Smooth muscle cell (in vitro differentiated cells): ENCODE measurements around the gene POLR1F. TPM values are rescaled to one million over a fixed set of nuclear protein-coding genes. Genes with fewer than 3 reads are reported as not detected.
A peak's percentile ranks its signal among the peaks of the same experiment; 100 is the strongest.

Experiments
- DNase-seq: peaks from one replicate; lab custom pipeline; 2025; ENCODE audit not compliant: unreplicated experiment; lab: John Stamatoyannopoulos, UW
- H2AFZ ChIP-seq: fragments of 200-600 bp; sonication (generic); 2 replicates; pipeline ENCODE4 v1.6.0; 2016; ENCODE audit warnings: antibody characterized with exemption, low read depth, mild to moderate bottlenecking
- H3F3A ChIP-seq: fragments of 200-600 bp; sonication (generic); 2 replicates; pipeline ENCODE4 v1.6.0; 2017; ENCODE audit warnings: antibody characterized with exemption, low read depth
- H3K27ac ChIP-seq: fragments of 200-600 bp; sonication (generic); 2 replicates; pipeline ENCODE4 v1.5.1; 2016; ENCODE audit warnings: low read depth, mild to moderate bottlenecking
- H3K27me3 ChIP-seq: fragments of 200-600 bp; sonication (generic); 2 replicates; pipeline ENCODE4 v1.6.1; 2016; ENCODE audit warnings: low read depth, mild to moderate bottlenecking
- H3K36me3 ChIP-seq: fragments of 200-600 bp; sonication (generic); 2 replicates; pipeline ENCODE4 v1.5.1; 2016; ENCODE audit warnings: low read depth
- H3K4me1 ChIP-seq: fragments of 200-600 bp; sonication (generic); 2 replicates; pipeline ENCODE4 v1.5.1; 2016; ENCODE audit warnings: low read depth
- H3K4me2 ChIP-seq: fragments of 200-600 bp; sonication (generic); 2 replicates; pipeline ENCODE4 v1.6.0; 2016; ENCODE audit warnings: mild to moderate bottlenecking
- H3K4me3 ChIP-seq: fragments of 200-600 bp; sonication (generic); 2 replicates; pipeline ENCODE4 v1.5.1; 2016; ENCODE audit warnings: mild to moderate bottlenecking
- H3K79me2 ChIP-seq: fragments of 200-600 bp; sonication (generic); 2 replicates; pipeline ENCODE4 v1.6.0; 2016; ENCODE audit warnings: low read depth, mild to moderate bottlenecking
- H3K9ac ChIP-seq: fragments of 200-600 bp; sonication (generic); 2 replicates; pipeline ENCODE4 v1.6.0; 2016; ENCODE audit warnings: low read depth
- H3K9me3 ChIP-seq: fragments of 200-600 bp; sonication (generic); replicated peaks from 2 replicates; pipeline ENCODE4 v1.5.1; 2016; ENCODE audit warnings: low read depth
- H4K20me1 ChIP-seq: fragments of 200-600 bp; sonication (generic); 2 replicates; pipeline ENCODE4 v1.6.0; 2016; ENCODE audit warnings: low read depth
- WGBS: methylation state at CpG from one replicate; pipeline ENCODE4 v1.1.7; 2016; ENCODE audit warnings: low lambda C conversion rate; 5-methylcytosine and 5-hydroxymethylcytosine counted together
- polyA plus RNA-seq: library from polyadenylated mRNA; unstranded; fragments of >200 nt; fragmentation: Nextera tagmentation; extraction: Ambion mirVana; gene quantifications from 2 replicates; pipeline ENCODE4 v1.2.1, GENCODE V29; 2016
- total RNA-seq: library from RNA; depleted of rRNA; stranded (reverse); fragments of >200 nt; gene quantifications from 2 replicates; pipeline ENCODE4 v1.2.3, GENCODE V29; 2014
- TF ChIP-seq, protein P1 (sequence below): fragments of 200-600 bp; sonication (generic); IDR thresholded peaks from 2 replicates; pipeline ENCODE4 v1.5.1; 2017; ENCODE audit warnings: borderline replicate concordance, mild to moderate bottlenecking, antibody characterized with exemption; ENCODE audit not compliant: insufficient read depth, poor library complexity, severe bottlenecking

The POLR1F gene
- total and polyA plus RNA-seq, 2 experiments from 2014 or later = 17.0 to 18.0 TPM

GRCh38 chr7:19749658-19750057, 40.8 kb upstream of the POLR1F start:
- H3K27ac ChIP-seq = no peak overlapping the region
- 18% methylated on average over 4 of the region's 4 CpGs for WGBS
- H3K9ac ChIP-seq = no peak overlapping the region
- H3K4me3 ChIP-seq = no peak overlapping the region
- TF ChIP-seq, protein P1, sequence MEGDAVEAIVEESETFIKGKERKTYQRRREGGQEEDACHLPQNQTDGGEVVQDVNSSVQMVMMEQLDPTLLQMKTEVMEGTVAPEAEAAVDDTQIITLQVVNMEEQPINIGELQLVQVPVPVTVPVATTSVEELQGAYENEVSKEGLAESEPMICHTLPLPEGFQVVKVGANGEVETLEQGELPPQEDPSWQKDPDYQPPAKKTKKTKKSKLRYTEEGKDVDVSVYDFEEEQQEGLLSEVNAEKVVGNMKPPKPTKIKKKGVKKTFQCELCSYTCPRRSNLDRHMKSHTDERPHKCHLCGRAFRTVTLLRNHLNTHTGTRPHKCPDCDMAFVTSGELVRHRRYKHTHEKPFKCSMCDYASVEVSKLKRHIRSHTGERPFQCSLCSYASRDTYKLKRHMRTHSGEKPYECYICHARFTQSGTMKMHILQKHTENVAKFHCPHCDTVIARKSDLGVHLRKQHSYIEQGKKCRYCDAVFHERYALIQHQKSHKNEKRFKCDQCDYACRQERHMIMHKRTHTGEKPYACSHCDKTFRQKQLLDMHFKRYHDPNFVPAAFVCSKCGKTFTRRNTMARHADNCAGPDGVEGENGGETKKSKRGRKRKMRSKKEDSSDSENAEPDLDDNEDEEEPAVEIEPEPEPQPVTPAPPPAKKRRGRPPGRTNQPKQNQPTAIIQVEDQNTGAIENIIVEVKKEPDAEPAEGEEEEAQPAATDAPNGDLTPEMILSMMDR = no peak
- no peak for DNase-seq
- H4K20me1 ChIP-seq = no peaks in the 10 kb centered on the region
- H3F3A ChIP-seq = no peaks in the 10 kb centered on the region
- H3K27me3 ChIP-seq = no peaks in the 10 kb centered on the region
- no peaks in the 10 kb centered on the region for H3K4me1 ChIP-seq
- H3K9me3 ChIP-seq = no peaks in the 10 kb centered on the region
- no peaks in the 10 kb centered on the region for H3K36me3 ChIP-seq
- no peaks in the 10 kb centered on the region for H3K79me2 ChIP-seq
- H2AFZ ChIP-seq = no peak overlapping the region
- no peak overlapping the region for H3K4me2 ChIP-seq

GRCh38 chr7:19747740-19748339, 39.0 kb upstream of the POLR1F start:
- Histone ChIP-seq H3K4me3 (no peak overlapping the region), H3K36me3 (no peaks in the 10 kb centered on the region), H3K4me2 (no peak overlapping the region), H2AFZ (no peak overlapping the region), H3K4me1 (no peaks in the 10 kb centered on the region), H3K79me2 (no peaks in the 10 kb centered on the region), H3F3A (no peaks in the 10 kb centered on the region), H3K9ac (no peak overlapping the region), H3K27me3 (no peaks in the 10 kb centered on the region), H4K20me1 (no peaks in the 10 kb centered on the region), H3K27ac (no peak overlapping the region), H3K9me3 (no peaks in the 10 kb centered on the region)
- DNase-seq = no peak
- TF ChIP-seq, protein P1 = peak; percentile 57
- 30% methylated on average over 4 of the region's 4 CpGs for WGBS

- H3K4me3 ChIP-seq = no peak overlapping the region
- no peaks in the 10 kb centered on the region for H3F3A ChIP-seq
- 68% methylated on average over 1 of the region's 1 CpG for WGBS
- no peak overlapping the region for H3K4me2 ChIP-seq
- no peak overlapping the region for H2AFZ ChIP-seq
- no peak overlapping the region for H3K27ac ChIP-seq
- TF ChIP-seq, protein P1 = no peak
- H4K20me1 ChIP-seq = no peaks in the 10 kb centered on the region
- no peaks in the 10 kb centered on the region for H3K4me1 ChIP-seq
- no peaks in the 10 kb centered on the region for H3K36me3 ChIP-seq
- no peaks in the 10 kb centered on the region for H3K79me2 ChIP-seq
- H3K9me3 ChIP-seq = no peaks in the 10 kb centered on the region
- H3K27me3 ChIP-seq = no peaks in the 10 kb centered on the region
- no peak overlapping the region for H3K9ac ChIP-seq
- DNase-seq = no peak
Observed at GRCh38 chr7:19744075-19744474, 35.2 kb upstream of the POLR1F start.

- H4K20me1 ChIP-seq = no peaks in the 10 kb centered on the region
- TF ChIP-seq, protein P1 = no peak
Observed at GRCh38 chr7:19728716-19729115, 19.9 kb upstream of the POLR1F start.

More at GRCh38 chr7:19728716-19729115, 19.9 kb upstream of the POLR1F start:
- no peak overlapping the region for H3K9ac ChIP-seq
- no peak for DNase-seq
- H3K36me3 ChIP-seq = no peaks in the 10 kb centered on the region
- H3K27me3 ChIP-seq = no peaks in the 10 kb centered on the region
- H3K27ac ChIP-seq = no peak overlapping the region
- H3K4me1 ChIP-seq = no peaks in the 10 kb centered on the region
- H2AFZ ChIP-seq = no peak overlapping the region
- 86% methylated on average over 3 of the region's 3 CpGs for WGBS
- no peaks in the 10 kb centered on the region for H3F3A ChIP-seq
- no peaks in the 10 kb centered on the region for H3K9me3 ChIP-seq
- H3K79me2 ChIP-seq = no peaks in the 10 kb centered on the region
- no peak overlapping the region for H3K4me2 ChIP-seq
- H3K4me3 ChIP-seq = no peak overlapping the region
